Testis (tissue), 2 donors: Measurements from ENCODE around the gene PYHIN1.

Source experiments
- CTCF ChIP-seq, 3 experiments: fragments of 450-650 bp in 2 of 3; fragments of 200-600 bp in 1 of 3; sonication (generic) in 1 of 3; IDR thresholded peaks; one replicate each; pipeline ENCODE4 v1.5.1; 2016 to 2019; ENCODE audit warnings: antibody characterized with exemption in 3 of 3, mild to moderate bottlenecking in 2 of 3, moderate library complexity in 1 of 3
- POLR2A ChIP-seq: fragments of 450-650 bp; IDR thresholded peaks from one replicate; pipeline ENCODE4 v1.6.1; 2017; ENCODE audit warnings: antibody characterized with exemption, mild to moderate bottlenecking, moderate library complexity

- TF ChIP-seq POLR2A (no peak), CTCF (IDR thresholded peaks at IDR 0.05) (no peak)
Measured at GRCh38 chr1:158901623-158902022, 29.7 kb upstream of the PYHIN1 start.
